HEK293 (cell line): ENCODE results near the gene FLT4.
"Not testable (repeated sequence)": the region's sequence is repeated elsewhere in the genome, so short reads cannot be mapped to it uniquely, and the experiment has no call there.

Source experiments
- PBX3 ChIP-seq: sonication (generic); formaldehyde crosslinking; IDR thresholded peaks from 2 replicates; pipeline ENCODE4 v1.8.1; 2022; ENCODE audit warnings: mild to moderate bottlenecking, moderate library complexity, missing genetic modification reagents
- SALL2 ChIP-seq: fragments of 450-650 bp; formaldehyde crosslinking; IDR thresholded peaks from 2 replicates; pipeline ENCODE4 v1.5.0; 2017; ENCODE audit warnings: missing biosample characterization, mild to moderate bottlenecking, missing genetic modification characterization, borderline replicate concordance
- SETDB1 ChIP-seq: IDR thresholded peaks from one replicate; pipeline ENCODE4 v1.6.1; 2017; ENCODE audit warnings: mild to moderate bottlenecking, low read length, moderate library complexity, mixed read lengths; ENCODE audit not compliant: insufficient read length
- YY1 ChIP-seq: fragments of 450-650 bp; formaldehyde crosslinking; IDR thresholded peaks from 2 replicates; pipeline ENCODE4 v1.5.1; 2018; ENCODE audit warnings: missing biosample characterization, missing genetic modification characterization
- TF ChIP-seq, protein P1 (sequence below): fragments of 450-650 bp; formaldehyde crosslinking; IDR thresholded peaks from 2 replicates; pipeline ENCODE4 v1.5.1; 2016; ENCODE audit warnings: missing biosample characterization, missing genetic modification characterization

DNA sequence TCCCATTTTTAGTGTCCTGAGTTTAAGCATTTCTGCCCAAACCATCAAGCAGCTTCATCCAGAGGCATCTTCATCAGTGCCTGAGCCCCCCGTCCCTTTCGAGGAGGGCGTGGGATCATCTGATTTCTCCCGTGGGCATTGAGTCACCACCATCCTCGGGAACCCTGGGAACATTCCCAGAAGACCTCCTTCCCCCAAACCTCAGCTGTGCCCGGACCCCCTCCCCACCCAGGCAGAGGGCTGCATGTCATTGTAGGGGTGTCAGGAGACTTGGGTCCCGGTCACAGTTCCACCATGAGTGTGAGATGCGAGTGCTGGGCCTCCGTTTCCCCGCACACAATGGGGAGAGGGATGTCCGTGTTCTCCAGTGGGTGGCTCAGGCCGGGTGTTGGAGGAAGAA lies 32.6 kb upstream of the FLT4 start:
- TF ChIP-seq, protein P1, sequence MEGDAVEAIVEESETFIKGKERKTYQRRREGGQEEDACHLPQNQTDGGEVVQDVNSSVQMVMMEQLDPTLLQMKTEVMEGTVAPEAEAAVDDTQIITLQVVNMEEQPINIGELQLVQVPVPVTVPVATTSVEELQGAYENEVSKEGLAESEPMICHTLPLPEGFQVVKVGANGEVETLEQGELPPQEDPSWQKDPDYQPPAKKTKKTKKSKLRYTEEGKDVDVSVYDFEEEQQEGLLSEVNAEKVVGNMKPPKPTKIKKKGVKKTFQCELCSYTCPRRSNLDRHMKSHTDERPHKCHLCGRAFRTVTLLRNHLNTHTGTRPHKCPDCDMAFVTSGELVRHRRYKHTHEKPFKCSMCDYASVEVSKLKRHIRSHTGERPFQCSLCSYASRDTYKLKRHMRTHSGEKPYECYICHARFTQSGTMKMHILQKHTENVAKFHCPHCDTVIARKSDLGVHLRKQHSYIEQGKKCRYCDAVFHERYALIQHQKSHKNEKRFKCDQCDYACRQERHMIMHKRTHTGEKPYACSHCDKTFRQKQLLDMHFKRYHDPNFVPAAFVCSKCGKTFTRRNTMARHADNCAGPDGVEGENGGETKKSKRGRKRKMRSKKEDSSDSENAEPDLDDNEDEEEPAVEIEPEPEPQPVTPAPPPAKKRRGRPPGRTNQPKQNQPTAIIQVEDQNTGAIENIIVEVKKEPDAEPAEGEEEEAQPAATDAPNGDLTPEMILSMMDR (tag by site-specific recombination), result not testable (repeated sequence)
- not testable (repeated sequence) for TF ChIP-seq YY1 (tag by site-specific recombination); PBX3 (CRISPR knock-in tag); SALL2 (tag by site-specific recombination); SETDB1
